ENCODE data around the gene LRMDA. TPM values are rescaled to one million over a fixed set of nuclear protein-coding genes. Genes with fewer than 3 reads are reported as not detected.

Gene LRMDA
- total RNA-seq, 2 experiments from 2014 or later, result not detected

GRCh38 chr10:75634947-75635346 lies 203.5 kb downstream of the LRMDA start:
- H4K20me1 ChIP-seq (ENCODE audit: insufficient read depth, low read length), result no peaks in the 10 kb centered on the region
- no peaks in the 10 kb centered on the region for H3K4me1 ChIP-seq (ENCODE audit: insufficient read depth, low read length, poor library complexity, severe bottlenecking)
- CTCF ChIA-PET (ENCODE audit: unreplicated experiment), result no interaction called here
- H2AFZ ChIP-seq (ENCODE audit: low read length), result no peak overlapping the region
- H3K27ac ChIP-seq (ENCODE audit: low read depth, low read length, poor library complexity, severe bottlenecking), result no peak overlapping the region
- no peak for DNase-seq (ENCODE audit: low spot score)
- H3K9me2 ChIP-seq (ENCODE audit: insufficient read depth, low read length), result no peaks in the 10 kb centered on the region
- no peaks in the 10 kb centered on the region for H3K36me3 ChIP-seq (ENCODE audit: insufficient read depth, low read length)
- no peak for TF ChIP-seq EZH2phosphoT487 (IDR thresholded peaks at IDR 0.05; ENCODE audit: borderline replicate concordance, low read depth, low read length)
- TF ChIP-seq, protein P1, sequence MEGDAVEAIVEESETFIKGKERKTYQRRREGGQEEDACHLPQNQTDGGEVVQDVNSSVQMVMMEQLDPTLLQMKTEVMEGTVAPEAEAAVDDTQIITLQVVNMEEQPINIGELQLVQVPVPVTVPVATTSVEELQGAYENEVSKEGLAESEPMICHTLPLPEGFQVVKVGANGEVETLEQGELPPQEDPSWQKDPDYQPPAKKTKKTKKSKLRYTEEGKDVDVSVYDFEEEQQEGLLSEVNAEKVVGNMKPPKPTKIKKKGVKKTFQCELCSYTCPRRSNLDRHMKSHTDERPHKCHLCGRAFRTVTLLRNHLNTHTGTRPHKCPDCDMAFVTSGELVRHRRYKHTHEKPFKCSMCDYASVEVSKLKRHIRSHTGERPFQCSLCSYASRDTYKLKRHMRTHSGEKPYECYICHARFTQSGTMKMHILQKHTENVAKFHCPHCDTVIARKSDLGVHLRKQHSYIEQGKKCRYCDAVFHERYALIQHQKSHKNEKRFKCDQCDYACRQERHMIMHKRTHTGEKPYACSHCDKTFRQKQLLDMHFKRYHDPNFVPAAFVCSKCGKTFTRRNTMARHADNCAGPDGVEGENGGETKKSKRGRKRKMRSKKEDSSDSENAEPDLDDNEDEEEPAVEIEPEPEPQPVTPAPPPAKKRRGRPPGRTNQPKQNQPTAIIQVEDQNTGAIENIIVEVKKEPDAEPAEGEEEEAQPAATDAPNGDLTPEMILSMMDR (conservative IDR thresholded peaks at IDR 0.05; ENCODE audit: low read length), result no peak
- H3K79me2 ChIP-seq (ENCODE audit: insufficient read depth, low read depth, low read length), result no peaks in the 10 kb centered on the region
- no TSS peak for BruUV-seq (replicated peaks)
- no peak overlapping the region for H3K4me2 ChIP-seq (ENCODE audit: low read length)
- no peaks in the 10 kb centered on the region for H3K9me3 ChIP-seq (ENCODE audit: low read length)
- no peak overlapping the region for H3K4me3 ChIP-seq (ENCODE audit: low read depth, low read length, poor library complexity, severe bottlenecking)
- intact Hi-C loops (cut with micrococcal nuclease; ENCODE audit: unreplicated experiment), result no loop called here
- POLR2A ChIA-PET, result no interaction called here

DNA sequence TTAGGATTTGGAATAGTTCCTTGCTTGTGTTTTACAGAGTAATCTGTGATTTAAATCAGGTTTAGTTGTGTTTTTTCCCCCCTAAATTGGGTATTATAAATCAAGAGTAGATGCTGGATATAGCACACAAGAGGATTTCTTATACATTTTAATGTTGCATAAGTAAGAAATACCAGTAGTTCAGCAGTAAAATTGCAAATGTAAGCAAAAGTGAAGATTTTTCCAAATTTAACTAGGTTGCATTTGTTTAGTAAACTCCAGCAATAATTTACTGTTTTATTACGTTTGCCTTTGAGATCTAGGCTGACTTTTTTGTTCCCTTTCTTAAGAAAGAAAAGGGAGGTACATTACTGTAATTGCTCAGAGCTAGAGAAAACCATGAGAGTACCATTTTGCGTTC lies 207.3 kb downstream of the LRMDA start:
- CTCF ChIA-PET (ENCODE audit: unreplicated experiment), result no interaction called here
- Histone ChIP-seq H4K20me1 (ENCODE audit: insufficient read depth, low read length) (no peaks in the 10 kb centered on the region), H2AFZ (ENCODE audit: low read length) (no peak overlapping the region), H3K4me3 (ENCODE audit: low read depth, low read length, poor library complexity, severe bottlenecking) (no peak overlapping the region), H3K4me1 (ENCODE audit: insufficient read depth, low read length, poor library complexity, severe bottlenecking) (no peaks in the 10 kb centered on the region), H3K36me3 (ENCODE audit: insufficient read depth, low read length) (no peaks in the 10 kb centered on the region), H3K27ac (ENCODE audit: low read depth, low read length, poor library complexity, severe bottlenecking) (no peak overlapping the region), H3K4me2 (ENCODE audit: low read length) (no peak overlapping the region), H3K9me3 (ENCODE audit: low read length) (no peaks in the 10 kb centered on the region), H3K79me2 (ENCODE audit: insufficient read depth, low read depth, low read length) (no peaks in the 10 kb centered on the region), H3K9me2 (ENCODE audit: insufficient read depth, low read length) (no peaks in the 10 kb centered on the region)
- TF ChIP-seq EZH2phosphoT487 (IDR thresholded peaks at IDR 0.05; ENCODE audit: borderline replicate concordance, low read depth, low read length), result no peak
- TF ChIP-seq, protein P1 (conservative IDR thresholded peaks at IDR 0.05; ENCODE audit: low read length), result no peak
- DNase-seq (ENCODE audit: low spot score), result no peak
- POLR2A ChIA-PET, result interaction anchor here (0.7 kb wide), 1 partner anchor 13 kb away, joined by 3 read pairs; no protein-coding TSS in a partner anchor
- no TSS peak for BruUV-seq (replicated peaks)
- intact Hi-C loops (cut with micrococcal nuclease; ENCODE audit: unreplicated experiment), result no loop called here

GRCh38 chr10:75639736-75640135 lies 208.3 kb downstream of the LRMDA start:
- DNase-seq (ENCODE audit: low spot score), result no peak
- intact Hi-C loops (cut with micrococcal nuclease; ENCODE audit: unreplicated experiment), result no loop called here
- CTCF ChIA-PET (ENCODE audit: unreplicated experiment), result no interaction called here

More at GRCh38 chr10:75639736-75640135, 208.3 kb downstream of the LRMDA start:
- BruUV-seq (replicated peaks), result no TSS peak
- H3K4me3 ChIP-seq (ENCODE audit: low read depth, low read length, poor library complexity, severe bottlenecking), result no peak overlapping the region
- H4K20me1 ChIP-seq (ENCODE audit: insufficient read depth, low read length), result no peaks in the 10 kb centered on the region
- H3K27ac ChIP-seq (ENCODE audit: low read depth, low read length, poor library complexity, severe bottlenecking), result no peak overlapping the region
- TF ChIP-seq, protein P1 (conservative IDR thresholded peaks at IDR 0.05; ENCODE audit: low read length), result no peak
- TF ChIP-seq EZH2phosphoT487 (IDR thresholded peaks at IDR 0.05; ENCODE audit: borderline replicate concordance, low read depth, low read length), result no peak
- H3K4me2 ChIP-seq (ENCODE audit: low read length), result no peak overlapping the region
- POLR2A ChIA-PET, result no interaction called here
- no peaks in the 10 kb centered on the region for H3K36me3 ChIP-seq (ENCODE audit: insufficient read depth, low read length)
- no peak overlapping the region for H2AFZ ChIP-seq (ENCODE audit: low read length)
- no peaks in the 10 kb centered on the region for H3K9me2 ChIP-seq (ENCODE audit: insufficient read depth, low read length)
- no peaks in the 10 kb centered on the region for H3K4me1 ChIP-seq (ENCODE audit: insufficient read depth, low read length, poor library complexity, severe bottlenecking)
- no peaks in the 10 kb centered on the region for H3K79me2 ChIP-seq (ENCODE audit: insufficient read depth, low read depth, low read length)
- H3K9me3 ChIP-seq (ENCODE audit: low read length), result no peaks in the 10 kb centered on the region

All from OCI-LY7 (cell line).